ENCODE results near the gene NUDCD3.

- TF ChIP-seq, protein P1, sequence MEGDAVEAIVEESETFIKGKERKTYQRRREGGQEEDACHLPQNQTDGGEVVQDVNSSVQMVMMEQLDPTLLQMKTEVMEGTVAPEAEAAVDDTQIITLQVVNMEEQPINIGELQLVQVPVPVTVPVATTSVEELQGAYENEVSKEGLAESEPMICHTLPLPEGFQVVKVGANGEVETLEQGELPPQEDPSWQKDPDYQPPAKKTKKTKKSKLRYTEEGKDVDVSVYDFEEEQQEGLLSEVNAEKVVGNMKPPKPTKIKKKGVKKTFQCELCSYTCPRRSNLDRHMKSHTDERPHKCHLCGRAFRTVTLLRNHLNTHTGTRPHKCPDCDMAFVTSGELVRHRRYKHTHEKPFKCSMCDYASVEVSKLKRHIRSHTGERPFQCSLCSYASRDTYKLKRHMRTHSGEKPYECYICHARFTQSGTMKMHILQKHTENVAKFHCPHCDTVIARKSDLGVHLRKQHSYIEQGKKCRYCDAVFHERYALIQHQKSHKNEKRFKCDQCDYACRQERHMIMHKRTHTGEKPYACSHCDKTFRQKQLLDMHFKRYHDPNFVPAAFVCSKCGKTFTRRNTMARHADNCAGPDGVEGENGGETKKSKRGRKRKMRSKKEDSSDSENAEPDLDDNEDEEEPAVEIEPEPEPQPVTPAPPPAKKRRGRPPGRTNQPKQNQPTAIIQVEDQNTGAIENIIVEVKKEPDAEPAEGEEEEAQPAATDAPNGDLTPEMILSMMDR (IDR thresholded peaks at IDR 0.05 in 2 of 3, conservative IDR thresholded peaks at IDR 0.05 in 1 of 3; ENCODE audit: borderline replicate concordance in 1 of 3, insufficient read depth in 1 of 3, low read depth in 2 of 3, low read length in 2 of 3): no peak
- TF ChIP-seq SP1 (IDR thresholded peaks at IDR 0.05; ENCODE audit: low read depth) (no peak), POLR2AphosphoS5 (IDR thresholded peaks at IDR 0.05; ENCODE audit: low read depth, low read length) (no peak), REST (IDR thresholded peaks at IDR 0.05; ENCODE audit: low read depth) (no peak), FOSL1 (IDR thresholded peaks at IDR 0.05; ENCODE audit: low read depth) (no peak), EZH2 (IDR thresholded peaks at IDR 0.05) (no peak)
- TF ChIP-seq, protein P2, sequence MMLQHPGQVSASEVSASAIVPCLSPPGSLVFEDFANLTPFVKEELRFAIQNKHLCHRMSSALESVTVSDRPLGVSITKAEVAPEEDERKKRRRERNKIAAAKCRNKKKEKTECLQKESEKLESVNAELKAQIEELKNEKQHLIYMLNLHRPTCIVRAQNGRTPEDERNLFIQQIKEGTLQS (IDR thresholded peaks at IDR 0.05): no peak
Observed at GRCh38 chr7:44440577-44441078, 49.8 kb downstream of the NUDCD3 start.
